Measurements from ENCODE around the gene POLE2. TPM values are rescaled to one million over a fixed set of nuclear protein-coding genes. Genes with fewer than 3 reads are reported as not detected.

Gene POLE2
- total RNA-seq, 4 donors from 2014 or later = 0.39 to 0.83 (median 0.46) TPM; not detected in 1

DNA sequence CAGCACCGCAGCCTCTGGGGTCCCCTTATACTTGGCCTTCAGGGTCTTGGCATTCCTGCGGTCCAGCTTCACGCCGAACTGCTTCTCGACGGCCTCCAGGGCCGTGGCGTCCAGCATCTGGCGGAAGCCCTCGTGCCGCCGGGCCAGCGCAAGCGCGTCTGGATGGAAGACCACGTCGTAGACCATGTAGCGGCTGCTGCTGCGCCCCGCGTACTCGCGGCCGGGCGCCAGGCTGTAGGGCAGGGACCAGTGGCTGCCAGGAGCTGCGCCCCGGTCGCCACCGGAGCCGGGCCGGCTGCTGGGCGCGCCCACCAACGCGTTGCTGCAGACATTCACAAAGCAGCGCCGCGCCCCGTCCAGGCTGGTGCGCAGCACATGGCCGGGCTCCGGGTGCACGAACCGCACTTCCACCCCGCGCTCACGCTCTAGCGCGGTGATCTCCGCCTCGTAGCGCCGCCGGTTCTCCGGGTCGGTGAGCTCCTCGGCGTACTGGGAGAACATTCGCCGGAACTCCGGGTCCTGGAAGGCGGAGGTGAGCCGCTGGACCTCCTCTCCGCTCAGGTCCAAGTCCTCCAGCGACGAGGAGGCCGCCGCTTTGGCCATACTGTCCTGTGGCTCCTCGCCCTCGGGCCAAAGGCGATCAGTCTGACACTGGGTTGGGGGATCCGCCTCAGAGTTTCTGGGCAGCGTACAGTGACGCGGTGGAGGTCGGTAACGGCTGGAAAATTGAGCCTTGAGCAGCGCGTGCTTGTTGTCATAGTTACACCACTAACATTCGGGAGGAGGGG is 53.3 kb downstream of the POLE2 start, which contains the start of gene DNAAF2:
Gene DNAAF2 (minus strand): TSS at position 698 of the 788 bp plus-strand sequence. CDS start 95 bp downstream, at position 603.
- H3K36me3 ChIP-seq = peaks cover 0 to 13% (median 2%) of the 10 kb centered on the region in 4 donors
- TF ChIP-seq, protein P1, sequence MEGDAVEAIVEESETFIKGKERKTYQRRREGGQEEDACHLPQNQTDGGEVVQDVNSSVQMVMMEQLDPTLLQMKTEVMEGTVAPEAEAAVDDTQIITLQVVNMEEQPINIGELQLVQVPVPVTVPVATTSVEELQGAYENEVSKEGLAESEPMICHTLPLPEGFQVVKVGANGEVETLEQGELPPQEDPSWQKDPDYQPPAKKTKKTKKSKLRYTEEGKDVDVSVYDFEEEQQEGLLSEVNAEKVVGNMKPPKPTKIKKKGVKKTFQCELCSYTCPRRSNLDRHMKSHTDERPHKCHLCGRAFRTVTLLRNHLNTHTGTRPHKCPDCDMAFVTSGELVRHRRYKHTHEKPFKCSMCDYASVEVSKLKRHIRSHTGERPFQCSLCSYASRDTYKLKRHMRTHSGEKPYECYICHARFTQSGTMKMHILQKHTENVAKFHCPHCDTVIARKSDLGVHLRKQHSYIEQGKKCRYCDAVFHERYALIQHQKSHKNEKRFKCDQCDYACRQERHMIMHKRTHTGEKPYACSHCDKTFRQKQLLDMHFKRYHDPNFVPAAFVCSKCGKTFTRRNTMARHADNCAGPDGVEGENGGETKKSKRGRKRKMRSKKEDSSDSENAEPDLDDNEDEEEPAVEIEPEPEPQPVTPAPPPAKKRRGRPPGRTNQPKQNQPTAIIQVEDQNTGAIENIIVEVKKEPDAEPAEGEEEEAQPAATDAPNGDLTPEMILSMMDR (IDR thresholded peaks at IDR 0.05) = no peak
- TF ChIP-seq POLR2AphosphoS5 (IDR thresholded peaks at IDR 0.05) = peak in 1 of 2 donors; percentile 18
- TF ChIP-seq POLR2A (IDR thresholded peaks at IDR 0.05; ENCODE audit: low read depth) = no peak
- intact Hi-C loops (cut with DNase I) = loop anchor here (5.0 to 10.0 kb wide), 5 partner anchors 37 to 480 kb away; partner anchors contain the start of genes KLHDC1, KLHDC2, LRR1 and NEMF
- WGBS = 0% methylated on average over 5 of the region's 80 CpGs
- no peak for DNase-seq (ENCODE audit: extremely low spot score)
- H3K9me3 ChIP-seq = no peaks in the 10 kb centered on the region
- peaks cover 32 to 71% (median 49%) of the 10 kb centered on the region in 4 donors for H3K4me1 ChIP-seq
- peak within 1 kb of the TSS; percentile 92 to 97 (median 94) for H3K27ac ChIP-seq (replicated peaks in 1 of 4)
- no peaks in the 10 kb centered on the region for H3K27me3 ChIP-seq
- peak within 1 kb of the TSS; percentile 73 to 85 (median 81) for H3K4me3 ChIP-seq

DNA sequence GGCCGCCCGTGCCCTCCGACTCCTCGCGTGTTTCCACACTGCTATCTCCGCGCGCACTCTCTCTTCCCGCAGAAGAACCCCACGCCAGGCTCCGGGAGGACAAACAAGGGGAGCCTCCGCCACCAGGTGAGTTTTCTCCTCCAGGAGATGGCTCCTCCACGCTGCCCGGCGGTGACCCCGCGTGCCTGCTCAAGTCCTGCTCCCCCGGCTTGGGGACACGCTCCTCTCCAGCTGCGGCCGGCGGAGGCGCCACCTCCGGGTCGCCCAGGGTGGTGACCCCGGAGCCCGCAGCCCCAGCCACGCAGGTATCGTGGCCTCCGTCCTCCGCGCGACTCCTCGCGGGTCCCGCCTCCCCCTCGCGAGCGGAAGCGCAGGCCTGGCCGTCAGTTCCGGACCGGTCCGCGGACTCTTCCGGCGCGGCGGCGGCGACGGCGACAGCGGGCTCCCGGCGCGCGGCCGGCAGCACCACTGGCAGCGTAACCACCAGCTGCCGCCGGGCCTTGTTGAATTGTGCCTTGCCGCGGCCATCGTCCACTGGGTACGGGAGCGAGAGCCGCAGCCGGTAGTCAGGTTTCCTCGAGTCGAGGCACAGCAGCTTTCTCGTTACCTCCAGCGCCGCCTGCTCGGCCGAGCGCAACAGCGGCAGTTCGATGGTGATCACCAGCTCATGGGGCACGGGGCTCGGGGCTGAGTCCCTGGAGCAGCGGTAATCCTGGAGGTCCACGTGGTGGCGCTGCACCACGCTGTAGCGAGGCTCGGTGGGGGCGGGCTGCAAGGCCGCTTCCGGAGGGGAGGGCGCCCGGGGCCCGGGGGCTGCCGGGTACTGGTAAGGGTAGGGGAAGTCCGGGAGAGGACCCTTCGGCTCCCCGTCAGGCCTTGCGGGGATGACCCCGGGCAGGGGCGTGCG is 54.1 kb downstream of the POLE2 start:
- intact Hi-C loops (cut with DNase I) = loop anchor here (5.0 to 10.0 kb wide), 3 partner anchors 37 to 481 kb away; partner anchors contain the start of genes LRR1, NEMF and VCPKMT

DNA sequence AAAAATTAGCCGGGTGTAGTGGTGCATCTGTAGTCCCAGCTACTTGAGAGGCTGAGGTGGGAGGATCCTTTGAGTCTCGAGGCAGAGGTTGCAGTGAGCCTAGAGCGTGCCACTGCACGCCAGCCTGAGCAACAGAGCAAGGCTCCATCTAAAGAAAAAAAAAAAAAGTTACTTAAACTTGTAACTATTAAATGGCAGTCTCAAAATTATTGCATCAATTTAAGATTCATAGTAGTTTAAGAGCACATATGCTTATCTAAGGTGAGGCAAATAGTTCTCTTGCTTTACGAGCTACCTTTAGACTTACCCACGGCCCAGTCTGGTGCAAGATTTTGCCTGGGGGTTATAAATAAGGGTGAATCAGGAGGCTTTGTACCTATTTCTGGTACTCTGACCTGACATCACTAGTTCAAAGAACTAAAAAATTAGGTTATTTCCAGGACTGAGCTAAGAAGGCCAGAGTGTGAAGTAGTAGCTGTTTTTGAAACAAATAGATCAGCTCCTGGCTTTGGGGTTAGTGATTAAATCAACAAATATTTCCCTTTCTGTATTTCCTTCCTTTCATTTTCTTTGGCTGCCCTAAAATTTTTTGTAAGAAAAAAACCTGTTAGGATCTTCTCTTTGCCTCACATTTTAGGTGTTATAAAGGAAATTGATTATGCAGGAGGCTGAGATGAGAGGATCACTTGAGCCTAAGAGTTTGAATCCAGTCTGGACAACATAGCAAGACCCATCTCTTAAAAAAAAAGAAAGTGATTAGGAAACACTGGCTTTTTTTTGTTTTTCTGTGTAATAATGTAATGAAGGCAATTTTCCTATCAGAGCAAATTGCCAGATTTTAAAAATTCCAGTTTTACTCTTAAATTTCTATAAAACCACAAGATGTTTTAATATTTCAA is 63.8 kb downstream of the POLE2 start:
- peaks cover 0 to 20% (median 5%) of the 10 kb centered on the region in 4 donors for H3K36me3 ChIP-seq
- intact Hi-C loops (cut with DNase I) = no loop called here
- no peak overlapping the region for H3K27ac ChIP-seq (replicated peaks in 1 of 4)
- WGBS = 78% methylated on average over 6 of the region's 6 CpGs
- H3K4me3 ChIP-seq = no peak overlapping the region
- peaks cover 26 to 41% (median 39%) of the 10 kb centered on the region in 4 donors for H3K4me1 ChIP-seq
- H3K27me3 ChIP-seq = no peaks in the 10 kb centered on the region
- TF ChIP-seq, protein P1 (IDR thresholded peaks at IDR 0.05) = no peak
- TF ChIP-seq EP300 (IDR thresholded peaks at IDR 0.05) (no peak), POLR2AphosphoS5 (IDR thresholded peaks at IDR 0.05) (no peak), POLR2A (IDR thresholded peaks at IDR 0.05; ENCODE audit: low read depth) (no peak)
- no peak for DNase-seq (ENCODE audit: extremely low spot score)
- no peaks in the 10 kb centered on the region for H3K9me3 ChIP-seq

More for the DNA sequence above, 54.1 kb downstream of the POLE2 start:
- 0% methylated on average over 8 of the region's 101 CpGs for WGBS
- peak overlapping the region; percentile 73 to 85 (median 81) for H3K4me3 ChIP-seq
- DNase-seq (ENCODE audit: extremely low spot score) = peak; percentile 97
- peaks cover 0 to 12% (median 2%) of the 10 kb centered on the region in 4 donors for H3K36me3 ChIP-seq
- no peaks in the 10 kb centered on the region for H3K27me3 ChIP-seq
- peak overlapping the region; percentile 92 to 97 (median 94) for H3K27ac ChIP-seq (replicated peaks in 1 of 4)
- peaks cover 28 to 66% (median 49%) of the 10 kb centered on the region in 4 donors for H3K4me1 ChIP-seq
- H3K9me3 ChIP-seq = no peaks in the 10 kb centered on the region
- TF ChIP-seq, protein P1 (IDR thresholded peaks at IDR 0.05) = peak; percentile 79 to 85 (median 85)
- TF ChIP-seq EP300 (IDR thresholded peaks at IDR 0.05) (no peak), POLR2AphosphoS5 (IDR thresholded peaks at IDR 0.05) (peak; percentile 64 to 85), POLR2A (IDR thresholded peaks at IDR 0.05; ENCODE audit: low read depth) (peak; percentile 76)

DNA sequence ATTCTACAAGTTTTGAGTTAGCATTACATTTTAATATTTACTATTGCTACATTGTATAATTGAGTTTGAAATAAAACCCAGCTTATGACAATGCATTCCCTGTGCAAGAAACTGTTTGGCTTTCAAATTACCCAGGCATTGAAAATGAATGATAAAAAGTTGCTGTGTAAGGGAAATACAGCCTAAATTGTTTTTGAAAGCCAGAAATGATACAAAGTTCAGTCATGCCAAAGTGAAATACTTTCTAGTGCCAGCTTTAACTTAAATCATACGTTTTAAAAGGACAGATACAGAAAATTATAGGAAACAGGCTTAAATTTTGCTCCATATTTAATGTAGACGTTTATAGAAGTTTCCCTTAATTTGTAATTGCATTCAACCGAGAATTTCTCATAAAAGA is 64.6 kb downstream of the POLE2 start:
- intact Hi-C loops (cut with DNase I) = no loop called here
- H3K27me3 ChIP-seq = no peaks in the 10 kb centered on the region
- no peak for DNase-seq (ENCODE audit: extremely low spot score)
- no peak for TF ChIP-seq POLR2AphosphoS5 (IDR thresholded peaks at IDR 0.05)
- 59% methylated on average over 3 of the region's 3 CpGs for WGBS
- peaks cover 30 to 48% (median 45%) of the 10 kb centered on the region in 4 donors for H3K4me1 ChIP-seq
- no peak overlapping the region for H3K27ac ChIP-seq (replicated peaks in 1 of 4)
- no peaks in the 10 kb centered on the region for H3K9me3 ChIP-seq
- H3K4me3 ChIP-seq = no peak overlapping the region
- peaks cover 0 to 27% (median 8%) of the 10 kb centered on the region in 4 donors for H3K36me3 ChIP-seq

All from esophagus muscularis mucosa (tissue), 4 donors.